HG03460 (cell line): ENCODE measurements around the gene GALNT9.
"Not testable (repeated sequence)": the region's sequence is repeated elsewhere in the genome, so short reads cannot be mapped to it uniquely, and the experiment has no call there.

ENCODE experiments used
- ATAC-seq: cut with Tn5 transposase; IDR thresholded peaks from one replicate; pipeline ENCODE4 v1.9.1; 2021; ENCODE audit not compliant: unreplicated experiment

The GALNT9 gene

DNA sequence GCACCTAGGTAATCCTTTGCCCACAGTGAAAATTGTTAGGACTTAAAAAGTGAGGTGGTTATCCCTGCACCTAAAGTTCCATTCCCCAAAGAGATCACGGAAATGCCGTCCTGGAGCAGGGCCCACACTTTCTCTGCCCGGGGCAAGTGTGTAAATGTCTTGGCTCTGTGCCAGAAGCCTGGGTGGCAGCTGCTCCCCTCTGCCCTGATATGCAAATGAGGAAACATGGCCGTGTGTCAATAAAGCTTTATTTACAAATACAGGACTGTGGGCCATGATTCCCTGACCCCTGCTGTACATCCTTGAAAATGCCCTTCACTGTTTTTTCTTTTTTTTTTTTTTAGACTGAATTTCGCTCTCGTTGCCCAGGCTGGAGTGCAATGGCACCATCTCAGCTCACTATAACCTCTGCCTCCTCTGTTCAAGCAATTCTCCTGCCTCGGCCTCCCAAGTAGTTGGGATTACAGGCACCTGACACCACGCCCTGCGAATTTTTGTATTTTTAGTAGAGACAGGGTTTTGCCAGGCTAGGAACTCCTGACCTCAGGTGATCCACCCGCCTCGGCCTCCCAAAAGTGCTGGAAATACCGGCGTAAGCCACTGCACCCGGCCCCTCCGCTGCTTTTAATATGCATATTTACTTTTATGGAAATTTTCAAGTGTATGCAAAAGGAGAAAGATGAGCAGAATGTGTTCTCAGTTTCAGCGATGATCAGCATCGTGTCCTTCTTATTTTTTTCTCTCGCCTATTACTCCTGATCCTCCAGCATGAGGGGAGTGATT is 75.5 kb downstream of the GALNT9 start:
- no peak for ATAC-seq

- not testable (repeated sequence) for ATAC-seq
Measured at GRCh38 chr12:132252981-132253380, 76.4 kb downstream of the GALNT9 start.

DNA sequence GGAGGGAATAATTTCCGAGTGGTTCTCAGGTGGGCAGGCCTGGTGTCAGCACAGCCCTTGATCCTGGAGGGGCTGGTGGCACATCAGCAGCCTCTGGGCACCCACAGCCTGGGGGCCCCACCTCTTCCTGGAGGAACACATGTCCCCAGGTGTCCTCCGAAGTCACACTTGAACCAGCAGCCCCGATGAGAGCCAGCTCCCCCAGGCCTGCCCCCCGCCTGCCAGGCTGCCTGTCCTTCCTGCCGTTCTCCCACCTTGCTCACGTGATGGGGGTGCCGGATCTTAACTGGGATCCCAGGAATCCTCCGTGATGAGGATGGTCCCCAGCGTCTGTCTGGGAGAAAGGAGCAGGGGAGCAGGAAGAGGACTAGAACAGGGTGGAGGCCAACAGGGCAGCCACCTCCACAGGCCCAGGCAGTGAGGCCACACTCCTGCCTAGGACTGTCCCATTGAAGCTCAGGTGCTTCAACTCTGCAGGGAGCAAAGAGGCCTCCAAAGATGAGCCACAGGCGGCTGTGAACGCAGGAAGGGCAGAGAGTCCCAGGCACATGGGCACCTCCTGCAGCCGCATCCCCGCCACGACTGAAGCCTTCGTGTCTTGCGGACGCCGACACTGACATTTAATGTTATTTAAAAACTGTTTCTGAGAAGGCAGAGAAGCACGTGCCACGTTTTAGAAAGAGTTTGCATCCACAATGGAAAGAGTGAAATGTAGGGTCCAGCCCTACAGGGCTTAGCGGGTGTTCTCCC is 77.5 kb downstream of the GALNT9 start:
- ATAC-seq = no peak

DNA sequence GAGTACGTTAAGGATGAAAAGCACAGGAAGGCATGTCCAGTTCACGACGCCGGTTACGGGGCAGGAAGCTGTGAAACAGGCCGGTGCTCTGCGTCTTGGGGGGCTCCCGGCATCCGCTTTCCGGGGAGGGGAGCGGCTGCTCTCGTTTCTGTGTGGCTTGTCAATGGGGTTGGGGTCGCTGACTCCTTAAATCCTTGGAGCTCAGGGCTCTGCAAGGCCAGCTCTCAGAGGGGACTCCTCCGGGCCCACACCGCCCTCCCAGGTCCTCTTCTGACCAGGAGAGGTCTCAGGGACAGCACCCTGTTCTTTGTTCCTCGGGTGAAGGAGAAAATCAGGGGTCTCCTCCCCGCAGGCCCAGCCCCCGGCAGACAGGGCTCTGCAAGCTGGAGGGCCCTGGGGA is 78.1 kb downstream of the GALNT9 start:
- no peak for ATAC-seq

DNA sequence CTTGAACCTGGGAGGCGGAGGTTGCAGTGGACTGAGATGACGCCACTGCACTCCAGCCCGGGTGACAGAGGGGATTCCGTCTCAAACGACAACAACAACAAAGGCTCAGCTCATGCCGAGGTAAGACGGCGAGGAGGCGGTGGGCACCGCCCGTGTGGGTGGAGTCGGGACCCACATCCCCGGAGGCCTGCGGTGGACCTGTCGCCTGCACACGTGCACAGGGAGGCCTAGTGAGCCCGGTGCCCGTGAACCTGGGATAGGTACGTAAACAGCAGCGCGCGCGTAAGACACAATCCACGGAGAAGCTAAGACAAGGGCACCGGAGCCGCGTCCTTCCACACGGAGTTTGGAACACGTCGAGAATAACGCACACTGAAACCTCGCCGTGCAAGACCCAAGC is 78.7 kb downstream of the GALNT9 start:
- no peak for ATAC-seq

DNA sequence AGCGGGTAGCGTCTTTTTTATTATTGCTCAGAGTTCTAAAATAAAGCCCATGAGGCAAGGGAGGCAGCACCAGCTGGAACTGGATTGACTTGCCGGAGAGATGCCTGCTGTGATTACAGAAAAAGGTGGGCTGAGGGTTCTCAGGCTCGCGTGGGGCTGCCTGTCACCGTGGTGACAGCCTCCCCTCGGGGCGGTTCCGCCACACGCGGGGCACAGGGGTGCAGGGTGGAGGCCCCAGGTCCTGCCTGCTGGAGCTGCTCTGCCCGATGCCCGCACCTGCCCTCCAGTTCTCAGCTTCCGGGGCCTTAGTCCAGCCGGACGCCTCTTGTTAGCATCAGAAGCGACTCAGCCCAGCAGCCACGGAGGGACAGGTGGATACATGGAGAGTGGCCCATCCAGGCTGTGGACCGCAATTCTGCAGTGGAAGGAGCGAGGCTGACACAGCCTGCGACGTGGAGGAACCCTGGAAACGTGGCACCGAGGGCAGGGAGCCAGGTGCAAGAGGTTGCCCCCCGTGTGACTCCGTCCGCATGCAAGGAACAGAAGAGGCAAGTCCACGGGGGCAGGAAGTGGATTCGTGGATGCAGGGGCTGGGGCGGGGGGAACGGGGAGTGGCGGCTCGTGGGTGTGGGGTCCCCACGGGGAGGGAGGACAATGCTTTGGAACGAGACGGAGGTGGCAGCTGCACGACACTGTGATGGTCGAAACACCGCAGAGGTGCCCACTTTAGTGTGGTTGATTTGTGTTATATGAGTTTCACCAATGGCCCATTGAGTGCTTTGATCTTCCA is 79.5 kb downstream of the GALNT9 start:
- no peak for ATAC-seq

DNA sequence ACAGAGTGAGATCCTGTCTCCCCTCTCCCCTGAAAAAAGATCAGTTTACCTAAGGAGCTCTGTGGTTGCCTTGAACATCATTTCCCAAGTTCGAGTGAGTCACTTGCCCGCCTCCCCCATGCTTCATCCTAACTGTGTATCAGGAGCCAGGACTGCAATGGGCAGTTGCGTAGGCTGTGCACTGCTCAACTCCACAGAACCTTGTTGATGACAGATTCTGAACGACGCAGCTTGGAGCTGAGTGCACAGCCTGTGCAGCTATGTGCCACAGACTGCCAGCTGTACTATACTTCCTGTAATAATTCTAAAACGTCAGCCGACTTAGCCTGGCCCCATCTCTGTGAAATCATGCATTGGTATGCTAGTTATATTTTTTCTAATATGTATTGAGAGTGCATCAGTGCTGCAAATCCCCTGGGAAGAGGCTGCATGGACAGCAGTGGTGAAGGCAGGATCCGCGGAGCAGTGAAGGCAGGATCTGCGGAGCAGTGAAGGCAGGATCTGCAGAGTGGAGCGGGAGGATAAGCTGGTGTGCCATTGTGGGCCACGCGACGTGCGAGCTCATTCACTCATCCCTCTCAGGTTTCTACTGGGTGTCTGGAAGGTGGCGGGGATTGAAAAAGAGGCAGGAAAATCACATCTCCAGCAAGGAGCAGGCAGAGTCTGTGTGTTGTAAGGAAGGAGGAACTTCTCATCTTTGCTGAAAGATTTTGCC is 80.8 kb downstream of the GALNT9 start:
- ATAC-seq = no peak

DNA sequence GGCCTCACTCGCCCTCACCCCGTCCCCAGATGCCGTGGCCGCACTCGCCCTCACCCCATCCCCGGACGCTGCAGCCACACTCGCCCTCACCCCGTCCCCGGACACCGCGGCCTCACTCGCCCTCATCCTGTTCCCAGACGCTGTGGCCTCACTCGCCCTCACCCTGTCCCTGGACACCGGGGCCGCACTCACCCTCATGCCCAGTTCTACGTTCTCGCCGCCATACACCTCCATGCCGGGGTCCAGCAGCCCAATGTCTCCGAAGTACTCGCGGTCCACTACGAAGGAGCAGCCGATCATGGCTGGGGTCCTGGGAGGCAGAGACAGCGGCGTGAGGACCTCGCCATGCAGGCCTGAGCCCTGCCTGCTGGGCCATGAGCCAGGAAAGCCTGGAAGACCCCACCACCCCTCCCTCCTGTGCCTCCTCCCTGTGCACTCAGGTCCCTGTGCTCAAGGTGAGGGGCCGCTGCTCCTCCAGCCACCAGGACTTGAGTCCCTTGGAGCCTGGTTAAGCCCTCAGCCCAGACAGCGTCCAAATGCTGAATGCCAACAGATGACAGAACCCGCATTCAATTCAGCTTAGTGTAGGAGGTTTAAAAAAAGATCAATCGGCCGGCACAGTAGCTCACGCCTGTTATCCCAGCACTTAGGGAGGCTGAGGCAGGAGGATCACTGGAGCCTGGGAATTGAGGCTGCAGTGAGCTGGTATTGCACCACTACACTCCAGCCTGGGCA is 81.5 kb downstream of the GALNT9 start:
- ATAC-seq = no peak

- no peak for ATAC-seq
Measured at GRCh38 chr12:132246997-132247717, 82.2 kb downstream of the GALNT9 start.

GRCh38 chr12:132245521-132246101 is 83.8 kb downstream of the GALNT9 start:
- no peak for ATAC-seq

DNA sequence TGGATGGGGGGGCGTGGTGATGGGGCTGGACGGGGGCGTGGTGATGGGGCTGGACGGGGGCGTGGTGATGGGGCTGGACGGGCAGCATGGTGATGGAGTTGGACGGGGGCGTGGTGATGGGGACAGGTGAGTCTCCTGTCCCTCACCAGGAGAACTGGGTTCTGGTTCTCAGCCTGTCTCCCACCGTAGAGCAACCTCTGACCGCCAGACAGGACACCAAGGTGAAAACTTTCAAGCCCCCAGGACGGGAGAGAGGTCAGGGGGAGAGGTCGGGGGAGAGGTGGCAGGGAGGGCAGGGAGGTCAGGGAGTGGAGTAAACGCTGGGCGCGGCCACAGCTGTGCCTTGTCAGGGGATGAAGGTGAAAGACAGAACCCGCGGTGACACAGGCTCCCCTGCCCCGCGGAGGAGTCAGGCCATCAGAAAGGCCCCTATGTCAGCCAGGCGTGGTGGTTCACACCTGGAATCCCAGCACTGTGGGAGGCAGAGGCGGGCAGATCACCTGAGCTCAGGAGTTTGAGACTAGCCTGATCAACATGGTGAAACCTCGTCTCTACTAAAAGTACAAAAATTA is 84.6 kb downstream of the GALNT9 start:
- no peak for ATAC-seq

DNA sequence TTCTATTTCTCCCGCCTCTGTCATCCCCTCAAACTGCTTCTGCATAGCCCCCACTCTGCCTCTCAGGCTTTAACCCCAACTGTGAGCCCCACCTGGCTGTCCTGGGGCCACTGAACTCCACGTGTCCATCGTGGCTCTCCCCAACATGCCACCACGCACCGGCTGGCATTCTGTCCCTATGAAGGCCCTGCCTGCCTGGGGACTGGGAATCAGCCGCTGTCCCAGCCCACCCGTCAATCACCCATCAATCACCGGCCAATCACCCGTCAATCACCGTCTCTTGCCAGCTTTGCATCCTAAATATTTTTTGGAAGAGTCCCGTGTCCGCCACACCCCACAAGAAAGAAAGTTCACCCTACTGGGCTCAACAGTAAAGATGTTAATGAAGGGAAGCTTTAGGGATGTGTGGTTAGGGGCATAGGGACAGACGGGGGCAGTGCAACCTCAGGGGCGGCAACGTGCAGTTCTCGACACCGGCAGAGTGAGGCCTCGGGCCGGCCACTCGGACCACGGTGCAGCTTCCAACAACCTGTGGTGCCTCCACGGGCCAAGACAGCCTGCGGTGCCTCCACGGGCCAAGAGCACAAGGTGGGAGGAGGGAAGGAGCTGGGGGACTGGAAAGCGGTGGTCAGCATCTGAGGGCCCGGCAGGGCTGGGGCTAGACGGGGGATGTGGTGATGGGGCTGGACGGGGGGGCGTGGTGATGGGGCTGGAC is 85.6 kb downstream of the GALNT9 start:
- ATAC-seq = no peak

DNA sequence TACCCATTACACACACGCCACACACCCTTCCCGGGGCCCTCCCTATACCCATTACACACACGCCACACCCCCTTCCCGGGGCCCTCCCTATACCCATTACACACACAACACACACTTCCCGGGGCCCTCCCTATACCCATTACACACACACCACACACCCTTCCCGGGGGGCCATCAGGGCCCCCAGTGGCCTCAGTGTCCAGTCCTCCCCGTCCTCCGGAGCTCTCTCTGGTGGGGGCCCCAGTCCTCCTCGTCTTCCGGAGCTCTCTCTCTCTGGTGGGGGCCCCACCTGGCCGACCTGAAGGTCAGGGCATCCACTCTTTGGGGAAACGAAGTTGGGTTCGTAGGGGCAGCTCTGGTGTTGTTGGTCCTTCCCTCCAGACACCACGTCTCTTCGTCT is 86.2 kb downstream of the GALNT9 start:
- not testable (repeated sequence) for ATAC-seq

DNA sequence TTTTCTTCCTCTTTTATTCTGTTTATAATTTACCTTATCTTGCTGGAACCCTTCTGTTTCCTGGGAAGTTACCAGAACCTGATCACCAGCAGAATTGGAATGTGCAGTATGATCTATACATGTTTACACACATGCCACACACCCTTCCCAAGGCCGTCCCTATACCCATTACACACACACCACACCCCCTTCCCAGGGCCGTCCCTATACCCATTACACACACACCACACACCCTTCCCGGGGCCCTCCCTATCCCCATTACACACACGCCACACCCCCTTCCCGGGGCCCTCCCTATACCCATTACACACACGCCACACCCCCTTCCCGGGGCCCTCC is 88.8 kb downstream of the GALNT9 start:
- ATAC-seq = not testable (repeated sequence)

- no peak for ATAC-seq
Measured at GRCh38 chr12:132239796-132240668, 89.4 kb downstream of the GALNT9 start.

- ATAC-seq = no peak
Measured at GRCh38 chr12:132239392-132239791, 90.0 kb downstream of the GALNT9 start.

DNA sequence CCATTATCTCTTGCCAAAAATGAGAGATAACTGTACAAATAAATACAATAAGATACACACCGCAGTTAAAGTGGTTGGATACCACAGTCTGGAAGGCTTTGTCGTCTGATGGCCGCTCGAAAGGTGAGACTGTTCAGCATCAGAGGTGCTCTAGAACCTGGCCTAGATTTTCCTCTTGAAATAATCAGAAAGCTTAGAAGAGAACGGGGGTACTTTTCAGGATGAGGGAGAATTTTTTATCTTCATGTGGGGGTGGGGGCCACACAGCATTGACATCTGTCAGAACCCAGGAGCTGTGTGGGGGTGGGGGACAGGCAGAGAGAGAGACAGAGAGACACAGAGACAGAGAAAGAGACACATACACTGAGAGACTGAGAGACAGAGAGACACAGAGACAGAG is 90.5 kb downstream of the GALNT9 start:
- ATAC-seq = no peak

- ATAC-seq = no peak
Measured at GRCh38 chr12:132238488-132238854, 90.9 kb downstream of the GALNT9 start.
